Liver (tissue), 9 donors: ENCODE results near the gene MCM6. TPM values are rescaled to one million over a fixed set of nuclear protein-coding genes. Genes with fewer than 3 reads are reported as not detected.
"Not testable (repeated sequence)": the region's sequence is repeated elsewhere in the genome, so short reads cannot be mapped to it uniquely, and the experiment has no call there.

Experiments used
- DNase-seq: peaks from one replicate; pipeline ENCODE4 v3.0.0-alpha.2; 2017; ENCODE audit warnings: low spot score
- H3K27ac ChIP-seq, 2 donors: one replicate each; pipeline ENCODE4 v1.7.0; 2013; ENCODE audit warnings: inconsistent platforms in 2 of 2, low read length in 2 of 2, control low read depth in 1 of 2, low read depth in 1 of 2, mild to moderate bottlenecking in 1 of 2
- H3K27me3 ChIP-seq, 4 donors: one replicate each; pipeline versions ENCODE4 v1.6.1 to v1.7.0; 2013; ENCODE audit warnings: low read length in 3 of 4, inconsistent platforms in 1 of 4, mild to moderate bottlenecking in 1 of 4, moderate library complexity in 1 of 4; ENCODE audit not compliant: control insufficient read depth in 4 of 4, insufficient read depth in 4 of 4
- H3K36me3 ChIP-seq, 4 donors: one replicate each; pipeline versions ENCODE4 v1.6.1 to v1.7.0; 2013; ENCODE audit warnings: low read length in 3 of 4, mild to moderate bottlenecking in 3 of 4, low read depth in 1 of 4, moderate library complexity in 1 of 4; ENCODE audit not compliant: control insufficient read depth in 4 of 4, insufficient read depth in 3 of 4
- H3K4me1 ChIP-seq, 4 donors: one replicate each; pipeline versions ENCODE4 v1.6.1 to v1.7.0; 2013; ENCODE audit warnings: low read length in 3 of 4, mild to moderate bottlenecking in 3 of 4, moderate library complexity in 1 of 4; ENCODE audit not compliant: control insufficient read depth in 4 of 4, insufficient read depth in 4 of 4
- H3K4me3 ChIP-seq, 3 donors: one replicate each; pipeline versions ENCODE4 v1.6.1 to v1.7.0; 2013; ENCODE audit warnings: low read length in 3 of 3, control low read depth in 1 of 3, low read depth in 1 of 3, mild to moderate bottlenecking in 1 of 3
- H3K9ac ChIP-seq, 2 donors: one replicate each; pipeline ENCODE4 v1.7.0; 2013; ENCODE audit warnings: low read length in 2 of 2, mild to moderate bottlenecking in 2 of 2, moderate library complexity in 2 of 2, control low read depth in 1 of 2, low read depth in 1 of 2
- H3K9me3 ChIP-seq, 4 donors: one replicate each; pipeline versions ENCODE4 v1.6.1 to v1.7.0; 2013; ENCODE audit warnings: low read length in 3 of 4; ENCODE audit not compliant: control insufficient read depth in 4 of 4
- ATF3 ChIP-seq: IDR thresholded peaks from 2 replicates; pipeline ENCODE4 v1.6.1; 2016; ENCODE audit warnings: antibody characterized with exemption
- CTCF ChIP-seq: fragments of 150-350 bp; IDR thresholded peaks from 2 replicates; pipeline ENCODE4 v1.5.1; 2017; ENCODE audit warnings: improper control_type of control experiment, low read depth, low read length; ENCODE audit not compliant: missing input control
- EGR1 ChIP-seq, 2 donors: IDR thresholded peaks; 2 replicates each; pipeline ENCODE4 v1.6.1; 2016 to 2018; ENCODE audit warnings: antibody characterized with exemption in 2 of 2, low read depth in 2 of 2
- FOXA1 ChIP-seq: IDR thresholded peaks from 2 replicates; pipeline ENCODE4 v1.6.1; 2016; ENCODE audit warnings: antibody characterized with exemption
- GABPA ChIP-seq, 2 donors: IDR thresholded peaks in 1 of 2; conservative IDR thresholded peaks in 1 of 2; 2 replicates each; pipeline ENCODE4 v1.6.1; 2016; ENCODE audit warnings: antibody characterized with exemption in 2 of 2, mild to moderate bottlenecking in 1 of 2, moderate library complexity in 1 of 2
- HNF4A ChIP-seq, 2 donors: conservative IDR thresholded peaks; 2 replicates each; pipeline ENCODE4 v1.6.1; 2016; ENCODE audit warnings: antibody characterized with exemption in 2 of 2, mild to moderate bottlenecking in 2 of 2
- HNF4G ChIP-seq: IDR thresholded peaks from 2 replicates; pipeline ENCODE4 v1.6.1; 2016; ENCODE audit warnings: antibody characterized with exemption
- MAX ChIP-seq: IDR thresholded peaks from 2 replicates; pipeline ENCODE4 v1.6.1; 2016; ENCODE audit warnings: antibody characterized with exemption
- NR2F2 ChIP-seq: IDR thresholded peaks from 2 replicates; pipeline ENCODE4 v1.6.1; 2016; ENCODE audit warnings: antibody characterized with exemption
- RAD21 ChIP-seq, 2 donors: IDR thresholded peaks; 2 replicates each; pipeline ENCODE4 v1.6.1; 2016; ENCODE audit warnings: antibody characterized with exemption in 2 of 2, mild to moderate bottlenecking in 2 of 2
- REST ChIP-seq: IDR thresholded peaks from 2 replicates; pipeline ENCODE4 v1.6.1; 2016; ENCODE audit warnings: antibody characterized with exemption, mild to moderate bottlenecking
- RXRA ChIP-seq, 2 donors: IDR thresholded peaks; 2 replicates each; pipeline ENCODE4 v1.6.1; 2017 to 2018; ENCODE audit warnings: antibody characterized with exemption in 2 of 2, mild to moderate bottlenecking in 1 of 2
- SP1 ChIP-seq: IDR thresholded peaks from 2 replicates; pipeline ENCODE4 v1.6.1; 2018; ENCODE audit warnings: antibody characterized with exemption, mild to moderate bottlenecking
- TAF1 ChIP-seq: conservative IDR thresholded peaks from 2 replicates; pipeline ENCODE4 v1.6.1; 2016; ENCODE audit warnings: antibody characterized with exemption, mild to moderate bottlenecking
- YY1 ChIP-seq: IDR thresholded peaks from 2 replicates; pipeline ENCODE4 v1.6.1; 2016; ENCODE audit warnings: antibody characterized with exemption, mild to moderate bottlenecking
- ZBTB33 ChIP-seq: IDR thresholded peaks from 2 replicates; pipeline ENCODE4 v1.6.1; 2016; ENCODE audit warnings: antibody characterized with exemption
- WGBS: extraction: QIAGEN DNeasy Blood & Tissue Kit; methylation state at CpG from one replicate; pipeline ENCODE4 v1.1.7; 2013; 5-methylcytosine and 5-hydroxymethylcytosine counted together
- polyA plus RNA-seq, 2 donors: library from polyadenylated mRNA; stranded (reverse) in 1 of 2; unstranded in 1 of 2; fragments of 200-250 nt in 1 of 2; fragments of >200 nt in 1 of 2; fragmentation: Nextera tagmentation in 1 of 2; extraction: Ambion mirVana in 1 of 2; gene quantifications; one replicate each; pipeline versions ENCODE4 v1.2.1 to v1.2.3, GENCODE V29; 2013 to 2015
- total RNA-seq, 2 donors: library from RNA; depleted of rRNA; stranded (reverse); fragments of >200 nt; gene quantifications; one replicate each; pipeline ENCODE4 v1.2.3, GENCODE V29; 2014
- donor health status: healthy.
- donor health status: healthy.
- donor health status: healthy.
- donor health status: healthy.
- donor health status: healthy.

Gene MCM6
- total and polyA plus RNA-seq, 4 donors, result 1.8 to 35.7 (median 2.8) TPM

- TF ChIP-seq CTCF (no peak), YY1 (no peak), FOXA1 (no peak), HNF4A (conservative IDR thresholded peaks at IDR 0.05) (no peak), SP1 (no peak), NR2F2 (no peak), MAX (no peak), TAF1 (no peak), EGR1 (IDR thresholded peaks at IDR 0.05; ENCODE audit: low read depth in 2 of 2) (no peak)
Observed at GRCh38 chr2:135882415-135882814, 6.2 kb upstream of the MCM6 start (continued).

- Histone ChIP-seq H3K4me3 (peak overlapping the region in 2 of 3 donors; percentile 30 to 89), H3K4me1 (peaks cover 0 to 12% (median 9%) of the 10 kb centered on the region in 4 donors)
- not testable (repeated sequence) for H3K36me3 ChIP-seq, DNase-seq, H3K9me3 ChIP-seq, H3K27ac ChIP-seq, H3K27me3 ChIP-seq, H3K9ac ChIP-seq
- 87% methylated on average over 15 of the region's 15 CpGs for WGBS
Observed at GRCh38 chr2:135876770-135877169, 527 bp upstream of the MCM6 start.

GRCh38 chr2:135875491-135876065 lies 665 bp downstream of the MCM6 start:
- DNase-seq, result peak; percentile 57
- 4% methylated on average over 26 of the region's 26 CpGs for WGBS
- Histone ChIP-seq H3K4me3 (peak overlapping the region; percentile 40 to 89 (median 72)), H3K4me1 (peaks cover 0 to 12% (median 9%) of the 10 kb centered on the region in 4 donors), H3K36me3 (no peaks in the 10 kb centered on the region), H3K9ac (peak overlapping the region in 1 of 2 donors; percentile 13), H3K9me3 (no peaks in the 10 kb centered on the region), H3K27me3 (no peaks in the 10 kb centered on the region), H3K27ac (peak overlapping the region; percentile 12 to 29)
- TF ChIP-seq HNF4G (no peak), RXRA (IDR thresholded peaks at IDR 0.05) (no peak), MAX (no peak), GABPA (IDR thresholded peaks at IDR 0.05 in 1 of 2, conservative IDR thresholded peaks at IDR 0.05 in 1 of 2) (no peak), YY1 (no peak)

GRCh38 chr2:135874777-135875365 lies 1.4 kb downstream of the MCM6 start:
- no peaks in the 10 kb centered on the region for H3K27me3 ChIP-seq
- no peaks in the 10 kb centered on the region for H3K9me3 ChIP-seq
- WGBS, result 82% methylated on average over 19 of the region's 19 CpGs
- DNase-seq, result no peak
- H3K27ac ChIP-seq, result no peak overlapping the region
- H3K4me1 ChIP-seq, result peaks cover 0 to 12% (median 9%) of the 10 kb centered on the region in 4 donors
- H3K9ac ChIP-seq, result no peak overlapping the region
- peaks cover 0 to 3% (median 0%) of the 10 kb centered on the region in 4 donors for H3K36me3 ChIP-seq
- H3K4me3 ChIP-seq, result no peak overlapping the region
- no peak for TF ChIP-seq ATF3
- TF ChIP-seq REST, result no peak
- no peak for TF ChIP-seq HNF4G
- TF ChIP-seq RAD21 (IDR thresholded peaks at IDR 0.05), result no peak
- TF ChIP-seq NR2F2, result no peak
- no peak for TF ChIP-seq FOXA1
- no peak for TF ChIP-seq ZBTB33
- TF ChIP-seq SP1, result no peak
